ENCODE data around the gene CIDEB. TPM values are rescaled to one million over a fixed set of nuclear protein-coding genes. Genes with fewer than 3 reads are reported as not detected.

CIDEB gene
- total and polyA plus RNA-seq, 2 of the 4 experiments (the other 2 are of a cell fraction), result under 0.01 to 0.19 TPM

DNA sequence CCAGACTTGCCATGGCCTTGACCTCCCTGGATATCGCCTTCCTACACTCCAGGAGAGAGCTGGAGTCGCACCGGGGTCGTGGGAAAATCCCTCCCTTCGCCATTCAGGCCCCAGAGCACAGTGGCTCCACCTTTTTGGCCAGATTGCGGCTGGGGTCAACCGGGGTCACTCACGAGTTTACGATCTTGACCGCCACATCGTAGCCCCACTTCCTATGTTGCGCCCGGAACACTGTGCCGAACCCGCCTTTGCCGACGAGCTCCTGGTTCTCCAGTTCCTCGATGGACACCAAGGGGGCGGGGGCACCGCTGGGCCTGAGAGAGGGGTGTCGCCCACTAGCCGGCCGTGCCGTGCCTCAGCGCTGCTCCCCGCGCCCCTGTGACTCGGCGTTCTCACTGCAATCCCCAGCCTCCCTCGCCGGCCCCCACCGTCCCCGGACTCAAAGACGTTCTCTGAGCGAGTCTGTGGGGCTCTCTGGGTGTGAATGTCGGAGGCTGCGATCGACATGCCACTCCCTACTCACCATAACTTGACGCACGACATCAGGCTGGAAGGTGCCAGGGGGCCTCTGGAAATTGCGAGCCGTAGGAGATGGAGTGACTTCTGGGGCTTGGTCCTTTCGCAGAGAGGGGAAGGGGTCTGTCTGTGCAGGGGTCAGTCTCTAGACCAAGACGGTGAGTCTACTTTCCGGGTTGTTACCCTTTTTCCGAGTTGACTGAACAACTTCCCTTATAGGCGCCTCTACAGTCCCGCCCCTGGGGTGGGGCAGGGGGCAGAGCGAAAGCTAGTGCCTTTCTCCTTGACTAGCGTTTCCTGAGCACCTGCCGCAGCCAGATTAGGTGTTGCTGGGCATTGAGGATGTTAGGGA, 31.7 kb upstream of the CIDEB start, which contains the start of gene RIPK3:
Gene RIPK3 (minus strand): TSS at position 708 of the 868 bp plus-strand sequence. CDS start 165 bp downstream, at position 543.
- H2AFZ ChIP-seq (replicated peaks; ENCODE audit: low read length, poor library complexity), result peak within 1 kb of the TSS; percentile 66
- no peaks in the 10 kb centered on the region for H3K36me3 ChIP-seq (ENCODE audit: control insufficient read depth, insufficient read depth, low read length)
- H3K4me2 ChIP-seq (ENCODE audit: low read depth, low read length), result no peak within 1 kb of the TSS
- no peaks in the 10 kb centered on the region; the same call in 1 of the 2 replicates for H3K4me1 ChIP-seq (ENCODE audit: control insufficient read depth, insufficient read depth, low read length)
- no peaks in the 10 kb centered on the region for H3K79me1 ChIP-seq (ENCODE audit: low read depth in 1 of 2, low read length in 2 of 2)
- no peak within 1 kb of the TSS for H3K27ac ChIP-seq (ENCODE audit: insufficient read depth, low read length)
- H3K27me3 ChIP-seq (ENCODE audit: control insufficient read depth, insufficient read depth, low read length), result peaks cover 75% of the 10 kb centered on the region
- no peak within 1 kb of the TSS for H3K18ac ChIP-seq (ENCODE audit: low read depth, low read length)
- ChIA-PET CTCF (interaction anchor here (1.0 kb wide), 1 partner anchor 97 kb away, joined by 3 read pairs; no protein-coding TSS in a partner anchor), POLR2A (ENCODE audit: unreplicated experiment) (no interaction called here)
- H2AK9ac ChIP-seq (replicated peaks; ENCODE audit: low read depth, low read length, poor library complexity), result peak within 1 kb of the TSS; percentile 39
- no peak within 1 kb of the TSS for H3K4ac ChIP-seq (ENCODE audit: low read depth, low read length)
- intact Hi-C loops (cut with micrococcal nuclease), result no loop called here
- ATAC-seq (ENCODE audit: low read depth) (no peak), DNase-seq (no peak)
- no peak within 1 kb of the TSS for H3K14ac ChIP-seq (replicated peaks; ENCODE audit: low read depth, low read length)
- H4K5ac ChIP-seq (ENCODE audit: low read depth, low read length), result no peak within 1 kb of the TSS
- no peak within 1 kb of the TSS for H2AK5ac ChIP-seq (ENCODE audit: low read depth, low read length)
- H2BK120ac ChIP-seq (ENCODE audit: low read depth, low read length), result no peak within 1 kb of the TSS
- H4K91ac ChIP-seq (ENCODE audit: insufficient read depth, low read depth, low read length), result no peak within 1 kb of the TSS
- no peak within 1 kb of the TSS for H3K4me3 ChIP-seq (ENCODE audit: insufficient read depth, low read depth, low read length)
- no TSS peak for BruUV-seq (replicated peaks)
- in situ Hi-C loops (cut with MboI; ENCODE audit: low sequenced_read_pairs), result no loop called here
- no peak within 1 kb of the TSS for H2BK5ac ChIP-seq (ENCODE audit: low read depth, low read length, poor library complexity, severe bottlenecking)
- dilution Hi-C loops (cut with HindIII; ENCODE audit: low sequenced_read_pairs, unreplicated experiment), result no loop called here
- no peaks in the 10 kb centered on the region; the same call in 1 of the 2 replicates for H3K9me3 ChIP-seq (ENCODE audit: control insufficient read depth, insufficient read depth, low read length)
- no peak within 1 kb of the TSS for H3K56ac ChIP-seq (ENCODE audit: extremely low read depth, insufficient read depth, low read length)
- TF ChIP-seq, protein P1, sequence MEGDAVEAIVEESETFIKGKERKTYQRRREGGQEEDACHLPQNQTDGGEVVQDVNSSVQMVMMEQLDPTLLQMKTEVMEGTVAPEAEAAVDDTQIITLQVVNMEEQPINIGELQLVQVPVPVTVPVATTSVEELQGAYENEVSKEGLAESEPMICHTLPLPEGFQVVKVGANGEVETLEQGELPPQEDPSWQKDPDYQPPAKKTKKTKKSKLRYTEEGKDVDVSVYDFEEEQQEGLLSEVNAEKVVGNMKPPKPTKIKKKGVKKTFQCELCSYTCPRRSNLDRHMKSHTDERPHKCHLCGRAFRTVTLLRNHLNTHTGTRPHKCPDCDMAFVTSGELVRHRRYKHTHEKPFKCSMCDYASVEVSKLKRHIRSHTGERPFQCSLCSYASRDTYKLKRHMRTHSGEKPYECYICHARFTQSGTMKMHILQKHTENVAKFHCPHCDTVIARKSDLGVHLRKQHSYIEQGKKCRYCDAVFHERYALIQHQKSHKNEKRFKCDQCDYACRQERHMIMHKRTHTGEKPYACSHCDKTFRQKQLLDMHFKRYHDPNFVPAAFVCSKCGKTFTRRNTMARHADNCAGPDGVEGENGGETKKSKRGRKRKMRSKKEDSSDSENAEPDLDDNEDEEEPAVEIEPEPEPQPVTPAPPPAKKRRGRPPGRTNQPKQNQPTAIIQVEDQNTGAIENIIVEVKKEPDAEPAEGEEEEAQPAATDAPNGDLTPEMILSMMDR (conservative IDR thresholded peaks at IDR 0.05; ENCODE audit: low read depth, low read length), result no peak
- no peak for TF ChIP-seq SMC3 (IDR thresholded peaks at IDR 0.05; ENCODE audit: low read depth, low read length)
- no peak for TF ChIP-seq ELK1 (IDR thresholded peaks at IDR 0.05; ENCODE audit: borderline replicate concordance, low read depth, low read length)
- no peak for TF ChIP-seq MAZ (IDR thresholded peaks at IDR 0.05; ENCODE audit: borderline replicate concordance, low read depth, low read length)
- no peak for TF ChIP-seq RCOR1 (IDR thresholded peaks at IDR 0.05; ENCODE audit: insufficient replicate concordance, low read length)
- TF ChIP-seq USF2 (IDR thresholded peaks at IDR 0.05; ENCODE audit: low read depth, low read length), result no peak
- TF ChIP-seq CEBPB (IDR thresholded peaks at IDR 0.05; ENCODE audit: low read depth, low read length), result no peak
- no peak for TF ChIP-seq BHLHE40 (IDR thresholded peaks at IDR 0.05; ENCODE audit: low read depth, low read length)
- no peak for TF ChIP-seq RFX5 (IDR thresholded peaks at IDR 0.05; ENCODE audit: low read depth, low read length)
- TF ChIP-seq MAFK (IDR thresholded peaks at IDR 0.05; ENCODE audit: low read depth, low read length), result no peak
- TF ChIP-seq FOS (IDR thresholded peaks at IDR 0.05; ENCODE audit: low read depth, low read length), result no peak
- TF ChIP-seq POLR2A (IDR thresholded peaks at IDR 0.05; ENCODE audit: low read depth, low read length), result no peak
- no peak for TF ChIP-seq RAD21 (IDR thresholded peaks at IDR 0.05; ENCODE audit: low read length)
- TF ChIP-seq NFE2L2 (IDR thresholded peaks at IDR 0.05; ENCODE audit: low read depth, low read length), result no peak
- no peak within 1 kb of the TSS for H4K8ac ChIP-seq (ENCODE audit: low read depth in 2 of 2, low read length in 2 of 2)
- no peaks in the 10 kb centered on the region for H3K9me1 ChIP-seq (ENCODE audit: insufficient read depth, low read length)
- H3K23ac ChIP-seq (ENCODE audit: low read depth, low read length), result peak within 1 kb of the TSS; percentile 46; the same call in 1 of the 2 replicates
- no peak within 1 kb of the TSS for H3K9ac ChIP-seq (ENCODE audit: low read depth, low read length)
- H2BK20ac ChIP-seq (ENCODE audit: low read depth, low read length), result no peak within 1 kb of the TSS
- 20% methylated on average over 23 of the region's 51 CpGs; no CpG with 5 or more reads in 1 of the 2 experiments for WGBS, 2 experiments (ENCODE audit: extremely low coverage in 2 of 2, insufficient read length in 1 of 2)
- H4K20me1 ChIP-seq (ENCODE audit: insufficient read depth, low read length), result no peaks in the 10 kb centered on the region
- no peak within 1 kb of the TSS for H2BK15ac ChIP-seq (ENCODE audit: low read depth, low read length)
